Nephron (organoid): ENCODE results near the gene NRGN.

Experiments
- H3K27ac Mint-ChIP-seq, 3 experiments: 2 replicates each; pipeline ENCODE4 v1.8.0; 2020; ENCODE audit warnings: mixed read lengths in 3 of 3, mild to moderate bottlenecking in 2 of 3, moderate library complexity in 1 of 3
- H3K27me3 Mint-ChIP-seq: 2 replicates; pipeline ENCODE4 v1.8.0; 2021; ENCODE audit warnings: low read depth, mild to moderate bottlenecking, moderate library complexity, mixed read lengths
- H3K36me3 Mint-ChIP-seq: 2 replicates; pipeline ENCODE4 v1.8.0; 2020; ENCODE audit warnings: low read depth, mixed read lengths
- H3K4me1 Mint-ChIP-seq: 2 replicates; pipeline ENCODE4 v1.8.0; 2020; ENCODE audit warnings: mixed read lengths
- H3K4me3 Mint-ChIP-seq, 3 experiments: 2 replicates each; pipeline ENCODE4 v1.8.0; 2020; ENCODE audit warnings: mild to moderate bottlenecking in 3 of 3, mixed read lengths in 3 of 3, moderate library complexity in 2 of 3
- H3K9me3 Mint-ChIP-seq: 2 replicates; pipeline ENCODE4 v1.8.0; 2020; ENCODE audit warnings: mixed read lengths
- CTCF ChIP-seq, 3 experiments: fragments of 200-600 bp; sonication (generic); IDR thresholded peaks; one replicate each; pipeline ENCODE4 v1.5.0; 2021; ENCODE audit warnings: antibody characterized with exemption in 3 of 3; ENCODE audit not compliant: unreplicated experiment in 3 of 3

The NRGN gene

GRCh38 chr11:124724979-124725718 lies 14.6 kb upstream of the NRGN start:
- H3K9me3 Mint-ChIP-seq = no peaks in the 10 kb centered on the region
- peak overlapping the region; percentile 58 to 89 (median 63) for H3K27ac Mint-ChIP-seq
- H3K27me3 Mint-ChIP-seq = peaks cover 70% of the 10 kb centered on the region
- peaks cover 23% of the 10 kb centered on the region for H3K4me1 Mint-ChIP-seq
- H3K36me3 Mint-ChIP-seq = no peaks in the 10 kb centered on the region
- TF ChIP-seq CTCF (IDR thresholded peaks at IDR 0.05; ENCODE audit: unreplicated experiment in 3 of 3) = no peak
- peak overlapping the region in 1 of 3 experiments; percentile 29 for H3K4me3 Mint-ChIP-seq

GRCh38 chr11:124725719-124726105 lies 14.0 kb upstream of the NRGN start:
- peaks cover 23% of the 10 kb centered on the region for H3K4me1 Mint-ChIP-seq
- no peaks in the 10 kb centered on the region for H3K36me3 Mint-ChIP-seq
- H3K27ac Mint-ChIP-seq = peak overlapping the region; percentile 52 to 89 (median 58)
- H3K9me3 Mint-ChIP-seq = no peaks in the 10 kb centered on the region
- peak overlapping the region in 2 of 3 experiments; percentile 3 to 29 for H3K4me3 Mint-ChIP-seq
- peaks cover 64% of the 10 kb centered on the region for H3K27me3 Mint-ChIP-seq
- TF ChIP-seq CTCF (IDR thresholded peaks at IDR 0.05; ENCODE audit: unreplicated experiment in 3 of 3) = no peak

- Mint-ChIP-seq H3K9me3 (no peaks in the 10 kb centered on the region), H3K27me3 (peaks cover 51% of the 10 kb centered on the region), H3K36me3 (no peaks in the 10 kb centered on the region), H3K4me3 (no peak overlapping the region), H3K27ac (no peak overlapping the region), H3K4me1 (peaks cover 23% of the 10 kb centered on the region)
- TF ChIP-seq CTCF (IDR thresholded peaks at IDR 0.05; ENCODE audit: unreplicated experiment in 3 of 3) = no peak
These were observed 12.3 kb upstream of the NRGN start for GRCh38 chr11:124727474-124727873.

- Mint-ChIP-seq H3K27ac (no peak overlapping the region), H3K27me3 (peaks cover 45% of the 10 kb centered on the region)
These were observed 11.6 kb upstream of the NRGN start for GRCh38 chr11:124728134-124728533.

GRCh38 chr11:124729571-124729970 lies 10.2 kb upstream of the NRGN start:
- no peak for TF ChIP-seq CTCF (IDR thresholded peaks at IDR 0.05; ENCODE audit: unreplicated experiment in 3 of 3)
- Mint-ChIP-seq H3K36me3 (no peaks in the 10 kb centered on the region), H3K9me3 (no peaks in the 10 kb centered on the region), H3K27me3 (peaks cover 36% of the 10 kb centered on the region), H3K4me3 (no peak overlapping the region), H3K27ac (no peak overlapping the region), H3K4me1 (peaks cover 17% of the 10 kb centered on the region)

More at GRCh38 chr11:124728134-124728533, 11.6 kb upstream of the NRGN start:
- Mint-ChIP-seq H3K36me3 (no peaks in the 10 kb centered on the region), H3K9me3 (no peaks in the 10 kb centered on the region), H3K4me1 (peaks cover 20% of the 10 kb centered on the region), H3K4me3 (no peak overlapping the region)
- TF ChIP-seq CTCF (IDR thresholded peaks at IDR 0.05; ENCODE audit: unreplicated experiment in 3 of 3) = no peak

- H3K27me3 Mint-ChIP-seq = peaks cover 46% of the 10 kb centered on the region
- H3K27ac Mint-ChIP-seq = no peak overlapping the region
- H3K4me1 Mint-ChIP-seq = no peaks in the 10 kb centered on the region
- no peaks in the 10 kb centered on the region for H3K36me3 Mint-ChIP-seq
- no peak for TF ChIP-seq CTCF (IDR thresholded peaks at IDR 0.05; ENCODE audit: unreplicated experiment in 3 of 3)
- no peaks in the 10 kb centered on the region for H3K9me3 Mint-ChIP-seq
- no peak overlapping the region for H3K4me3 Mint-ChIP-seq
These were observed 7.5 kb upstream of the NRGN start for GRCh38 chr11:124732230-124732629.
